Fibroblast of mammary gland (primary cell): Measurements from ENCODE around the gene PCDHGA8.
A peak's percentile ranks its signal among the peaks of the same experiment; 100 is the strongest.

Experiments used
- DNase-seq: peaks from one replicate; pipeline ENCODE4 v3.0.0-alpha.2; 2010; ENCODE audit warnings: low read depth
- H3K4me3 ChIP-seq: 2 replicates; pipeline ENCODE4 v1.5.1; 2011; ENCODE audit warnings: low read depth, mild to moderate bottlenecking, low read length, moderate library complexity; ENCODE audit not compliant: control insufficient read depth
- CTCF ChIP-seq: conservative IDR thresholded peaks from 2 replicates; pipeline ENCODE4 v1.5.1; 2011; ENCODE audit warnings: low read depth, low read length, inconsistent platforms; ENCODE audit not compliant: control insufficient read depth, insufficient read depth

PCDHGA8 gene

GRCh38 chr5:141402553-141403243, 10.3 kb downstream of the PCDHGA8 start, which contains the start of gene PCDHGA9:
PCDHGA9 (plus strand) TSS chr5:141402778; CDS start chr5:141402953, 175 bp downstream.
- DNase-seq: peak; percentile 57
- peak; percentile 60 for TF ChIP-seq CTCF
- H3K4me3 ChIP-seq: peak within 1 kb of the TSS; percentile 37

- DNase-seq: no peak
- no peak for TF ChIP-seq CTCF
- no peak overlapping the region for H3K4me3 ChIP-seq
Observed at GRCh38 chr5:141403387-141403786, 11.0 kb downstream of the PCDHGA8 start.

- DNase-seq: peak; percentile 59
Observed at GRCh38 chr5:141407790-141408505, 15.5 kb downstream of the PCDHGA8 start, which contains the start of gene PCDHGB6. PCDHGB6 (plus strand) TSS chr5:141408021; CDS start chr5:141408203, 182 bp downstream.

GRCh38 chr5:141409598-141410306, 17.3 kb downstream of the PCDHGA8 start:
- no peak for DNase-seq
- TF ChIP-seq CTCF: no peak
- H3K4me3 ChIP-seq: no peak overlapping the region

More at GRCh38 chr5:141407790-141408505, 15.5 kb downstream of the PCDHGA8 start, which contains the start of gene PCDHGB6:
- TF ChIP-seq CTCF: peak; percentile 66
- peak within 1 kb of the TSS; percentile 35 for H3K4me3 ChIP-seq

GRCh38 chr5:141411575-141411974, 19.1 kb downstream of the PCDHGA8 start:
- no peak for DNase-seq
- no peak for TF ChIP-seq CTCF
- no peak overlapping the region for H3K4me3 ChIP-seq

- peak within 1 kb of the TSS; percentile 58 for H3K4me3 ChIP-seq
- peak; percentile 76 for TF ChIP-seq CTCF
- peak; percentile 80 for DNase-seq
Observed at GRCh38 chr5:141412854-141413539, 20.6 kb downstream of the PCDHGA8 start, which contains the start of gene PCDHGA10. PCDHGA10 (plus strand) TSS chr5:141412987; CDS start chr5:141413176, 189 bp downstream.
